Activated CD4-positive, alpha-beta T cell treated with anti-CD3 and anti-CD28 coated beads, Interleukin-2, amount 50 U/mL, for 24 hours (primary cell): ENCODE data around the gene NIN.
"Not testable (repeated sequence)": the region's sequence is repeated elsewhere in the genome, so short reads cannot be mapped to it uniquely, and the experiment has no call there.

Experiments
- DNase-seq, 2 donors: peaks; one replicate each; pipeline ENCODE4 v3.0.0-alpha.2; 2020; ENCODE audit warnings: low read depth in 1 of 2, low spot score in 1 of 2

NIN gene

GRCh38 chr14:50719911-50720759, 110.8 kb downstream of the NIN start:
- no peak for DNase-seq

GRCh38 chr14:50718949-50719348, 112.0 kb downstream of the NIN start:
- DNase-seq: no peak

- DNase-seq: no peak
These were observed 113.2 kb downstream of the NIN start for GRCh38 chr14:50717811-50718210.

- DNase-seq: peak in 1 of 2 donors; percentile 6
These were observed 116.4 kb downstream of the NIN start for GRCh38 chr14:50714450-50715073.

DNA sequence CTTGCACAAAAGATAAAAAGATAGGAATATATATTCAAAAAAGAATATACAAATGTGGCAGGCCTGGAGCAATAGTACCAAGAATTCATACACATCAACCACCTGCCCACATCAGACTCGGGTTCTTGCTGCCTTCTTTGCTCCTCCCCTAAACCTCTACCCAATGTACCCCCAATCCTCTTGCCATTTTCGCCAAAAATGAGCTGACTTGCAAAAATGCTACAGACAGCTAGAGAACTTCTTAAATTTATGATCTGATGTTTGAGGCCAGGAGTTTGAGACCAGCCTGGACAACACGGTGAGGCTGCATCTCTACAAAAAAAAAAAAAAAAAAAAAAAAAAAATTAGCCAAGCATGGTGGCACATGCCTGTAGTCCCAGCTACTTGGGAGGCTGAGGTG, 119.9 kb downstream of the NIN start:
- DNase-seq: no peak

DNA sequence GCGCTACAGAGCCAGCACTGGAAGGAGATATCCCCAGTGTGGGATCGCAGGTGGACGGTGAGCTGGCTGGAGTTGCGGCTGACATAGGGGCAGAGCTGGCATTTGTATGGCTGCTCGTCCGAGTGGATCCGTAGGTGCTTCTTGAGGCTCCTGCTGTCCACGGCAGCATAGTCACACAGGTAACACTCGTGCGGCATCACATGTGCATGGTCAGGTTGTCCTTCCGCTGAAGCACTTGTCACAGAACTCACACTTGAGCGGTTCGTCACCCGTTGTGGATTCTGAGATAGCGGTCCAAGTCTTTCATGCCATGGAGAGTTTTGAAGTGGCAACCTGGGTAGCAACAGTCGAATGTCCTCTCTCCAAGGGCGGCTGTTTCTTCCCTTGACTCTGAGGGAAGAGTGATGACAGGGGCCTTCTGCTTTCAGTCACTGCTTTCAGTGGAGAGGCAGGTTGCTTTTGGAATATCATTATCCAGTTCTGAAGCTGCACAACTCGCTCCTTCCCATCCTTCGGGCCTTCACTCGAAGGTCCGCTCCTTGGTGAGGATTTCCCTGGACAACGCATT, 125.9 kb downstream of the NIN start:
- DNase-seq: no peak

- DNase-seq: no peak
These were observed 126.4 kb downstream of the NIN start for GRCh38 chr14:50704454-50705010.

DNA sequence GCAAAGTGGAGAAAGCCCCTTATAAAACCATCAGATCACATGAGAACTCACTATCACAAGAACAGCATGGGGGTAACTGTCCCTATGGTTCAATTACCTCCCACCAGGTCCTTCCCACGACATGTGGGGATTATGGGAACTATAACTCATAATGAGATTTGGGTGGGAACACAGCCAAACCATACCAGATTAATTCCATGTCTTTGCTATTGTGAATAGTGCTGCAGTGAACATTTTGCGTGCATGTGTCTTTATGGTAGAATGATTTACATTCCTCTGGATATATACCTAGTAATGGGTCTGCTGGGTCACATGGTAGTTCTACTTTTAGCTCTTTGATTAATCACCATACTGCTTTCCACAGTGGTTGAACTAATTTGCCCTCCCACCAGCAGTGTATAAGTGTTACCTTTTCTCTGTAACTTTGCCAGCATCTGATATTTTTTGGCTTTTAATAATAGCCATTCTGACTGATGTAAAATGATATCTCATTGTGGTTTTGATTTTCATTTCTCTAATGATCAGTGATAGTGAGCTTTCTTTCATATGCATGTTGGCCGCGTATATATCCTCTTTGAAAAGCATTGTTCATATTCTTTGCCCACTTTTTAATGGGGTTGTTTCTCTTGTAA, 133.2 kb downstream of the NIN start:
- no peak for DNase-seq

- DNase-seq: not testable (repeated sequence)
These were observed 136.7 kb downstream of the NIN start for GRCh38 chr14:50694260-50694659.

GRCh38 chr14:50688875-50689274, 142.1 kb downstream of the NIN start:
- no peak for DNase-seq

DNA sequence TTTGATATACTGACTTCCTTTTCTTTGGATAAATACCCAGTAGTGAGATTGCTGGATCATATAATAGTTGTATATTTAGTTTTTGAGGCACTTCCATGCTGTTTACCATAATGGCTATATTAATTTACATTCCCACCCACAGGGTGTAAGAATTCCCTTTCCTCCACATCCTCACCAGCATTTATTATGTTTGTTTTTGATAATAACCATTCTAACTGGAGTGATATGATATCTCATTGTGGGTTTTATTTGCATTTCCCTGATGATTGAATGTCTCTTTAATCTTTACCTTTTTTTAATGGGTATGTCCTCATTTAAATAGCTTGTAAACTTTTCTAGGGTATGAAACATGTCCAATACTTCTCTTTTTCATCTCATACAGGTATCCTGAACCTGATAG, 151.3 kb downstream of the NIN start:
- no peak for DNase-seq

DNA sequence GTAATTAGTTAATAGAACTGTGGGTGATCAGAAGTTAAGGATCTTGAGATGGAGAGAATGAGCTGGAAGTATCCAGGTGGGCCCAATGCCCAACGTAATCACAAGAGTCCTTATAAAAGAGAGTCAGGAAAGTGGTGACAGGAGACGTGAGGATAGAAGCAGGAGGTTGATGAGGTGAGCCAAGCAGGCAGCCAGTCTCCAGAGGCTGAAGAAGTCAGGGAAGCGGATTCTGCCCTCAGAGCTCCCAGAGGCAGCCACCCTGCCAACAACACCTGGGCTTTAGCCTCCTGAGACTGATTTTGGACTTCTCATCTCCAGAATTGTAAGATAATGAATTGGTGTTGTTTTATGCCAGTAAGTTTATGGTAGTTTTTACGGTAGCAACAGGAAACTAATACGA, 152.8 kb downstream of the NIN start:
- DNase-seq: no peak

DNA sequence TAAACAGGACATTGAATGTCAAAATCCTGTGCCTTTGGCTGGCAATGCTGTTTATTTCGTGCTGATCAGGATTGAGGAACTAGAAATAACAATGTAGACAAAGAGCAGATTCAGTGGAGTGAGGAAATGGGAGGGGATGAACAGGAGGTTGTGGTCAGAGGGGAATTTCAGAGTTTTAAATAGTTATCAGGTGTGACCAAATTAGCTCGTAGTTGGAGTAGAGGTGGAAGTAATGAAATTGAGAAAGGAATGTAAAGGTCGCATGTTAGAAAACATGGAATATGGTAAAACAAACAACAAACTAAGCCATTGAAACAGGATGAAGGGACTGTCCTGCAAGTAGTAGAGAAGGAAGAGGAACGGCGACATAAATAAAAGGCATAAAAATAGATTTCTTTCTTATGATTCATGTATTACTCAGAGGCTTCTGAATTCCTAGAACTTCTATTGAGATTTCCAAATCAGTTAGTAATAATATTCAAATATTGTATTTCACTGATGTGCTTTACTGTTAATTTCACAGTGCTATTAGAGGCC, 153.4 kb downstream of the NIN start:
- no peak for DNase-seq

GRCh38 chr14:50676814-50677516, 154.0 kb downstream of the NIN start:
- no peak for DNase-seq

GRCh38 chr14:50675597-50675996, 155.4 kb downstream of the NIN start:
- DNase-seq: no peak

DNA sequence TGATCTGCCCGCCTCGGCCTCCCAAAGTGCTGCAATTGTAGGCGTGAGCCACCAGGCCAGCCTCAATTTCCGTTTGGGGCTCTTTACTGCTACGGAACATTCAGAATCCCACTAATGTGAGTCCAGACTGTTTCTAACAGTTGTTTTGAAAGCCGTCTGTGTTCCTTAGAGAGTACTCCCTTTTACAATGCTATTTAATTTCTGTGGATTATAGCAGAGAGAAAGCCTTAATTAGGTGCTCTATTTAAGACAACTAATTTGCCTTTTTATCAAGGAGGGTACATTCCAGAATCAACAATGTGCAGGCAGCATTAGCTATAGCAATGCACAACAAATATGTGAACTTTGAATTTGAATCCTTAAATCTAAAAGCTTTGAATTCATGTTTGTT, 160.1 kb downstream of the NIN start:
- no peak for DNase-seq

- no peak for DNase-seq
These were observed 160.6 kb downstream of the NIN start for GRCh38 chr14:50670196-50670865.
